ENCODE measurements around the gene RBM46.
"Not testable (repeated sequence)": the region's sequence is repeated elsewhere in the genome, so short reads cannot be mapped to it uniquely, and the experiment has no call there.

Gene RBM46

GRCh38 chr4:154838155-154838554 is 57.1 kb downstream of the RBM46 start:
- DNase-seq (ENCODE audit: low read depth, low spot score) = no peak

GRCh38 chr4:154838694-154839093 is 57.6 kb downstream of the RBM46 start:
- no peak for DNase-seq (ENCODE audit: low read depth, low spot score)

- DNase-seq (ENCODE audit: low read depth, low spot score) = no peak
These were observed 73.3 kb downstream of the RBM46 start for GRCh38 chr4:154854362-154854761.

GRCh38 chr4:154858166-154858565 is 77.1 kb downstream of the RBM46 start:
- no peak for DNase-seq (ENCODE audit: low read depth, low spot score)

- DNase-seq (ENCODE audit: low read depth, low spot score) = no peak
These were observed 87.5 kb downstream of the RBM46 start for GRCh38 chr4:154868414-154869194.

GRCh38 chr4:154869301-154869700 is 88.2 kb downstream of the RBM46 start:
- no peak for DNase-seq (ENCODE audit: low read depth, low spot score)

GRCh38 chr4:154872198-154872597 is 91.1 kb downstream of the RBM46 start:
- DNase-seq (ENCODE audit: low read depth, low spot score) = no peak

- DNase-seq (ENCODE audit: low read depth, low spot score) = not testable (repeated sequence)
These were observed 93.0 kb downstream of the RBM46 start for GRCh38 chr4:154874049-154874448.

- DNase-seq (ENCODE audit: low read depth, low spot score) = no peak
These were observed 96.2 kb downstream of the RBM46 start for GRCh38 chr4:154877110-154877760.
